ENCODE measurements around the gene PRSS53. TPM values are rescaled to one million over a fixed set of nuclear protein-coding genes. Genes with fewer than 3 reads are reported as not detected.

The PRSS53 gene
- polyA plus RNA-seq, 1 of the 3 experiments (the other 2 are of a cell fraction), result 3.1 TPM

DNA sequence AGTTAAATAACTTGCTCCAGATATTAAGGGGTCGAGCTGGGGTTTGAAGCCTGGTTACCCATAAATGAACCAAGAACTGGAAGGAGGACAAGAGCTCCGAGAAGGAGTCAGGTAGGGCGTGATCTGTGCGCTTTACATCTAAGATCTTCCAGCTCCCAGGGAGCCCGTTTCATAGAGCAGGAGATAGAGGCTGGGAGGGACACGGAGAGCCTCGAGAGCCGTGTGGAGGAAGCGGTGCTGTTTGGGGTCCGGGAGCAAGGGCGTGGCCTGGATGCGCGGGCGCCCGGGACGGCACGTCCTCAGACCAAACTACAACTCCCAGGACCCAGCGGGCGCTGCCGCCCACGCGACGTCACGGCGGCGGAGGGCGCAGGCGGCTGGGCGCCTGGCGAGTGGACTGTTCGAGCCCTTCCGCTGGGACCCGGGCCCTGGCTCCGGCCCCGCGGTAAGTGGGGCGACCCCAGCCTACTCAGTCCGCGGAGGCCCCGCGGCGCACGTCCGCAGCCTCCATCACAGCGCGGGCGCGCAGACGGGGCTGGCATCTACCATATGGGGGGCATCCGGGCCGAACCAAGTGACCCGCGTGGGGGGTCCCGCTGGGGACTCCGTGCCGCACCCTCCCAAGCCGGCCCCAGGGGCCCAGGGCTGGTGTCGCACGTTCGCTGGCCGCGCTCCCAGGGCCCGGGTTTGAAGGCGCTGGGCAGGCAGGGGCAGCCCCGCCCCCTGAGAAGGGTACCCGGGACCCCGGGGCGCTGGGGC, 19.5 kb upstream of the PRSS53 start, which contains the start of gene BCKDK (continued):
- TF ChIP-seq CTCF (IDR thresholded peaks at IDR 0.05) (no peak), MXI1 (IDR thresholded peaks at IDR 0.05; ENCODE audit: low read depth, low read length) (peak; percentile 58; the same call in 1 of the 2 replicates), FOXJ3 (CRISPR knock-in tag; IDR thresholded peaks at IDR 0.05) (no peak), SMC3 (IDR thresholded peaks at IDR 0.05; ENCODE audit: low read depth, low read length) (no peak), NFIC (IDR thresholded peaks at IDR 0.05; ENCODE audit: borderline replicate concordance) (no peak), SIN3A (IDR thresholded peaks at IDR 0.05; ENCODE audit: borderline replicate concordance, low read depth, low read length) (no peak), MEF2A (IDR thresholded peaks at IDR 0.05; ENCODE audit: borderline replicate concordance, low read depth) (no peak), REST (IDR thresholded peaks at IDR 0.05; ENCODE audit: low read depth, low read length) (0 out of 2 replicates have a peak, but pooled peaks have one; percentile 2), RAD21 (IDR thresholded peaks at IDR 0.05; ENCODE audit: low read length) (no peak), EP300 (IDR thresholded peaks at IDR 0.05; ENCODE audit: borderline replicate concordance in 1 of 2, low read depth in 1 of 2, low read length in 1 of 2) (no peak), IRF3 (IDR thresholded peaks at IDR 0.05; ENCODE audit: low read depth, low read length) (no peak), FOSL2 (IDR thresholded peaks at IDR 0.05; ENCODE audit: borderline replicate concordance, low read depth) (no peak), POLR2AphosphoS5 (IDR thresholded peaks at IDR 0.05; ENCODE audit: low read depth, low read length) (peak; percentile 42)
- TF ChIP-seq, protein P1, sequence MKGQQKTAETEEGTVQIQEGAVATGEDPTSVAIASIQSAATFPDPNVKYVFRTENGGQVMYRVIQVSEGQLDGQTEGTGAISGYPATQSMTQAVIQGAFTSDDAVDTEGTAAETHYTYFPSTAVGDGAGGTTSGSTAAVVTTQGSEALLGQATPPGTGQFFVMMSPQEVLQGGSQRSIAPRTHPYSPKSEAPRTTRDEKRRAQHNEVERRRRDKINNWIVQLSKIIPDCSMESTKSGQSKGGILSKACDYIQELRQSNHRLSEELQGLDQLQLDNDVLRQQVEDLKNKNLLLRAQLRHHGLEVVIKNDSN (IDR thresholded peaks at IDR 0.05; ENCODE audit: borderline replicate concordance, low read depth), result no peak
- TF ChIP-seq, protein P2, sequence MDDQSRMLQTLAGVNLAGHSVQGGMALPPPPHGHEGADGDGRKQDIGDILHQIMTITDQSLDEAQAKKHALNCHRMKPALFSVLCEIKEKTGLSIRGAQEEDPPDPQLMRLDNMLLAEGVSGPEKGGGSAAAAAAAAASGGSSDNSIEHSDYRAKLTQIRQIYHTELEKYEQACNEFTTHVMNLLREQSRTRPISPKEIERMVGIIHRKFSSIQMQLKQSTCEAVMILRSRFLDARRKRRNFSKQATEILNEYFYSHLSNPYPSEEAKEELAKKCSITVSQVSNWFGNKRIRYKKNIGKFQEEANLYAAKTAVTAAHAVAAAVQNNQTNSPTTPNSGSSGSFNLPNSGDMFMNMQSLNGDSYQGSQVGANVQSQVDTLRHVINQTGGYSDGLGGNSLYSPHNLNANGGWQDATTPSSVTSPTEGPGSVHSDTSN (IDR thresholded peaks at IDR 0.05), result no peak
- TF ChIP-seq, protein P3, sequence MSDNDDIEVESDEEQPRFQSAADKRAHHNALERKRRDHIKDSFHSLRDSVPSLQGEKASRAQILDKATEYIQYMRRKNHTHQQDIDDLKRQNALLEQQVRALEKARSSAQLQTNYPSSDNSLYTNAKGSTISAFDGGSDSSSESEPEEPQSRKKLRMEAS (IDR thresholded peaks at IDR 0.05; ENCODE audit: low read depth), result peak; percentile 63; the same call in 1 of the 2 replicates
